ENCODE results near the gene KANK4.

DNA sequence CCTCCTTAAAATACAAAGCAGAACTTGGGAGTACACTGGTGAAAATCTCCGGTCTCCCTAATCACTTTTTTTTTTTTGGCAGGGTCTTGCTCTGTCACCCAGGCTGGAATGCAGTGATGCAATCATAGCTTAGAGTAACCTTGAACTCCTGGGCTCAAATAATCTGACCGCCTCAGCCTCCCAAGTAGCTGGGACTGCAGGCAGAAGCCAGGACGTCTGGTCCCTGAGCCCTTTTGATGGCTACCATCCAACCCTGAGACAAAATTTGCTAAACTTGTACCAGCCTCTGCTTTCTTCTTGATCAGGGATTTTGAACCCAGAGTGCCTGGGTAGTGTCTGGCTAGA, 120.5 kb downstream of the KANK4 start:
- TF ChIP-seq CTCF (conservative IDR thresholded peaks at IDR 0.05; ENCODE audit: low read length) (no peak), EZH2phosphoT487 (IDR thresholded peaks at IDR 0.05; ENCODE audit: borderline replicate concordance, low read depth, low read length) (no peak)
